Cardiac fibroblast (primary cell): ENCODE data around the gene TENT4A.

Source experiments
- DNase-seq, 2 donors: peaks; one replicate each; pipeline versions ENCODE4 v3.0.0 to v3.0.0-alpha.2; 2010; ENCODE audit warnings: low read depth in 2 of 2
- H3K4me3 ChIP-seq, 2 donors: replicated peaks in 1 of 2; 1 replicate in 1 of 2; 2 replicates in 1 of 2; pipeline ENCODE4 v1.5.1; 2011; ENCODE audit warnings: low read depth in 2 of 2, low read length in 2 of 2, mild to moderate bottlenecking in 2 of 2, moderate library complexity in 1 of 2
- CTCF ChIP-seq: IDR thresholded peaks from one replicate; pipeline ENCODE4 v1.5.1; 2011; ENCODE audit warnings: low read depth, mild to moderate bottlenecking, low read length, inconsistent platforms

Gene TENT4A

DNA sequence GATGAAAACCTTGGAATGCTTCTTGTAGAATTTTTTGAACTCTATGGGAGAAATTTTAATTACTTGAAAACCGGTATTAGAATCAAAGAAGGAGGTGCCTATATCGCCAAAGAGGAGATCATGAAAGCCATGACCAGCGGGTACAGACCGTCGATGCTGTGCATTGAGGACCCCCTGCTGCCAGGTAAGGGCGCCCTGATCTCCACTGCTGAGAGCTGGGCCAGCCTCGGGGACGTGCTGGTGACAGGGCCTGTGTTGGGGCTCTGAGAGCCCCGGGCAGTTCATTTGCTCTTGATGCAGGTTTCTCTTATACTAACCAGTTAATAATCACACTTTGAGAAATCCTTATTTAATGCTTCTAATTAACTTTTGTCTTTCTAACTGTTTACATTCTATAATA, 33.0 kb downstream of the TENT4A start:
- no peak overlapping the region for H3K4me3 ChIP-seq
- no peak for TF ChIP-seq CTCF
- no peak for DNase-seq

DNA sequence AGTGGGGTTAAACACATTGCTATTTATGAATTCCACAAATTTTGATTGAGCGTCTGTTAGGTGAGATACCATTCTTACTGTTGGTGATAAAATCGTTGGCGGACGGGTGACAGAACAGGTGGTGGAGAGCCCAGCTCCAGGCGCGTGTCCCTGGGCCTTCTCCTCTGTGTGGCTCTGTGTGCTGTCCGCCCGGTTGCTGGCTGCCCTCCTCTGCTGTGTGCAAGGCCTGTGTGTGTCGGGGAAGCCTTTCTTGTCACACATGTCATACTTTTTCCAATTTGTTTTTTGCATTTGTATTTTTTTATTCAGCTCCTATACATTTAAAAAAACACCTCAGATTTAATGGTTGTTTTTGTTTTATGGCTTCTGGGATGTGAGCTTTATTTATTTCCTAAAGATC, 33.9 kb downstream of the TENT4A start:
- DNase-seq: no peak
- no peak overlapping the region for H3K4me3 ChIP-seq
- no peak for TF ChIP-seq CTCF

DNA sequence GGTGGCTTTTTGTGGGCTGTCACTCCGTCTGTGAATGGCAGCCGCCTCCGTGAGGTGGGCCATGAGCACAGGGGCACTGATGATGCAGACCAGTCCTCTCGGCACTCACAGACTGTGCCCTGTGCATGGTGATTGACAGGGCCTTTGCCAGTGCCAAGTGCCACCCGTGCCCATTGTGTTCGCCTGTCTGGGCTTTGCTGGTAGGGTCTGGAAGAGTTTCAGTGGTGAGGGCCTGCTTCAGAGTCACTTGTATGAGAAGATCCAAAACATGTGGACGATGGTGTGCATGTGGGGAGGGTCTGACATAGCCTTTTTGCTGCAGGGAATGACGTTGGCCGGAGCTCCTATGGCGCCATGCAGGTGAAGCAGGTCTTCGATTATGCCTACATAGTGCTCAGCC, 34.9 kb downstream of the TENT4A start:
- no peak for TF ChIP-seq CTCF
- DNase-seq: no peak
- H3K4me3 ChIP-seq: no peak overlapping the region

GRCh38 chr5:6749026-6749716, 35.9 kb downstream of the TENT4A start:
- no peak overlapping the region for H3K4me3 ChIP-seq
- TF ChIP-seq CTCF: no peak
- DNase-seq: no peak

- no peak for TF ChIP-seq CTCF
- DNase-seq: no peak
- no peak overlapping the region for H3K4me3 ChIP-seq
These were observed 37.1 kb downstream of the TENT4A start for GRCh38 chr5:6750142-6750840.

- H3K4me3 ChIP-seq: no peak overlapping the region
- no peak for TF ChIP-seq CTCF
- DNase-seq: no peak
These were observed 37.9 kb downstream of the TENT4A start for GRCh38 chr5:6750951-6751685.
